Activated CD4-positive, alpha-beta T cell treated with anti-CD3 and anti-CD28 coated beads for 24 hours (primary cell): ENCODE measurements around the gene TNFRSF12A.

Source experiments
- DNase-seq, 2 donors: peaks; one replicate each; pipeline ENCODE4 v3.0.0-alpha.2; 2020; ENCODE audit warnings: low read depth in 2 of 2

Gene TNFRSF12A

GRCh38 chr16:2985893-2986355, 34.2 kb upstream of the TNFRSF12A start:
- no peak for DNase-seq

DNA sequence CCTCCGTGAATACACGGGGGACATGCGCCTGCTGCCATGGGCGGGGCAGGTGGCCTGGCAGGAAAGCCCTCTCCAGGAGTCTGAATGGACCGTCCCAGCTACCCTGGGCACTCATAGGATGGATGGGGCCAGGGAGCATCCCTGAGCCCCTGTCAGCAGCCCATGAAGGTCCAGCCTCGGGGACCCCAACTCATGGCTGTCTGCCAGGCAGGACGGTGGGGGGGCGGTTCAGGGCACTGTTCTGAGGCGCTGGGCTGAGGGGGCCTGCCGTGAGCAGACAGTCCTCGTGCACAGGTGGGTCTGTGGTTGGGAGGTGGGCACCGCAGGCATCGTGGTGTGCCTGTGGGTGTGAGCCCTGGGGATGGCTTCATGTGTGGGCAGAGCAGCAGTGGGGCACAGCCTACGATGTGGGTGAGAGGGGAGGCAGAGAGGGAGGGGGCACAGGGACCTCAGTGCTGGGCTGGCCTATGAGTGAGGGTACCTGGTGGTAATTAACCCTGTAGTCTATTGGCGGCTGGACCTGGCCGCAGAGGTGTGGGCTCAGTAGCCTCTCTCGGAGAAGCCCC, 33.5 kb upstream of the TNFRSF12A start:
- DNase-seq, result no peak

DNA sequence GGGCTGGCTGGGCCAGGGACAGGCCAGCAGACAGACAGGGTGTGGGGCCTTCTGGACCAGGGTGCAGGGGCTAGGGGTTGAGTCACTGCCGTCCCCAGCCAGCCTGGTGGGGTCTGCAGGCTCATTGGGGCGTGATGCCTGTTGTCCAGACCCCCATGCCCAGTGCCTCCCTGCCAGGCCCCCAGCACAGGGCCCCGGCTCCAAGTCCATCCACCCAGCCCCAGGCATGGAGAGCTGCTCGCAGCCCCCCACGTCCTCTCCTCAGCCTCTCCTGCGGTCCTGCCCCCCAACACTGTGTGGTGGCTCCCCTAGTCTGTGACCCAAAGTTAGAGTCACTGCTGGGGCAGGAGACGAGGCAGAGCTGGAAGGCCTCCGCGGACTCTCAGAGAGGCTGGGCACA, 32.9 kb upstream of the TNFRSF12A start:
- DNase-seq, result no peak

- DNase-seq, result no peak
Observed at GRCh38 chr16:2987833-2988232, 32.3 kb upstream of the TNFRSF12A start.

- DNase-seq, result no peak
Observed at GRCh38 chr16:2988590-2989099, 31.5 kb upstream of the TNFRSF12A start.

- DNase-seq, result no peak
Observed at GRCh38 chr16:2990891-2991290, 29.3 kb upstream of the TNFRSF12A start.

GRCh38 chr16:2991566-2992261, 28.5 kb upstream of the TNFRSF12A start:
- no peak for DNase-seq

GRCh38 chr16:2992383-2993081, 27.6 kb upstream of the TNFRSF12A start:
- DNase-seq, result no peak

DNA sequence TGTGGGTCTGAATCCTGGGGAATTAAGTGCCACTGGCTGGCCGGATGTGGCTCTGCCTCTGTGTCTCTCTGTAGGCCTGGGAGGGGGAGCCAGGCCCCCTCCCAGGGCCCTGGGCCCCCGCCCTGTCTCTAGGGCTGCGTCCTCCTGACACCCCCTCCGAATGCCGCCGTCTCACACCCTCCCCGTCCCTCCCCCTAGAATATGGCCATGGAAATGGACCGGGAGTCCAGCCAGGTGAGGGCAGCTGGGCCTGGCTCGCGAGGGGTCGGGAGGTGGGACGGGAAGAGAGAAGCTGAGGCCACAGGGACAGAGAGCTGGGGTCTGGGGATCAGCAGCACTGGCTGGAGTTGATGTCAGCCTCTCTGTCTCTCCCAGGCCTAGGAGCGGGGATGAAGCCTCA, 23.9 kb upstream of the TNFRSF12A start:
- no peak for DNase-seq

GRCh38 chr16:2999929-3000328, 20.2 kb upstream of the TNFRSF12A start:
- no peak for DNase-seq

DNA sequence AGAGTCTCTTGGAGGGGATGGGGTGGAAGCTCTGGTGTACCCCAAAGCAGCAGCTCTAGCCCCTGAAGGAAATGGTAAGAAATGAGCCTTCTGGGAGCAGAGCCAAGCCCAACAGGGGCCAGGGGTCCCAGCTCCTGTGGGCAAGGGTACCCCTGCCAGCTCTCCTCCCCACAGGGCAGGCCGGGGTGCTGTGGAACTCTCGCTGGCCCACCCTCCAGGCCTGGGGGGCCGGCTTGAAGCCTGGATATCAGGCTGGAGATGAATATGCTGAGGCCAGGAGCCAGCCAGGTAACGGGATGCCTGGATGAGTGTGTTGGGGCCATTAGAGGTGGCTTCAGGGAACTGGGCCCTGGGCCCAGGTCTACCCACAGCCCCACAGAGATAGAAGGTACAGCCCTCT, 19.6 kb upstream of the TNFRSF12A start:
- no peak for DNase-seq

- DNase-seq, result no peak
Observed at GRCh38 chr16:3001316-3001715, 18.9 kb upstream of the TNFRSF12A start.

DNA sequence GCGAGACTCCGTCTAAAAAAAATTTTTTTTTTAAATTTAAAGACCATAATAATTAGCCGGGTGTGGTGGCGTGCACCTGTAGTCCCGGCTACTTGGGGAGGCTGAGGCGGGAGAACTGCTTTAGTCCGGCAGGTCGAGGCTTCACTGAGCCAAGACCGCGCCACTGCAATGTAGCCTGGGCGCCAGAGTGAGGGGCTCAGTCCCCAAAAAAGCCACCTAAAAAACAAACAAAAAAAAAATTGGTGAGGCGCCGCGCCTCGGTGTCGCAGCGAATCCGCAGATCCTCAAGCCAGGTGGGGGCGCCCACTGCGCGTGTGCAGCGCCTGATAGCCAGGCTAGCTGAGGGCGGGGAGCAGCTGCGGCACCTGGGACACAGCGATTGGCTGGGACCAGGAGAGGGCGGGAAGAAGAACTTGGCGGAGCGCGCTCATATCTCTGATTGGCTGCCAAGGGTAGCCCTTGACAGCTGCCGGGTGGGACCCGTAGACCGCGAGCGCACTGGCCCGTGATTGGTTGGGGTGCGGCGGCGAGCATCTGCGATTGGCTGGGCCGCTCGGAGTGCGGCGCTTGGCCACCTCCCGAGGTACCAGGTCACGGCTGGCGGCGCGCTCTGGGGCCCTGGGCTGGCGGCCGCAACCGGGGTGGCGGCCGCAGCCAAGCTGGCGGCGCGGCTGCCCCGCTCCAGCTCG, 16.4 kb upstream of the TNFRSF12A start:
- peak; percentile 91 to 94 for DNase-seq

- no peak for DNase-seq
Observed at GRCh38 chr16:3004319-3004718, 15.8 kb upstream of the TNFRSF12A start.

DNA sequence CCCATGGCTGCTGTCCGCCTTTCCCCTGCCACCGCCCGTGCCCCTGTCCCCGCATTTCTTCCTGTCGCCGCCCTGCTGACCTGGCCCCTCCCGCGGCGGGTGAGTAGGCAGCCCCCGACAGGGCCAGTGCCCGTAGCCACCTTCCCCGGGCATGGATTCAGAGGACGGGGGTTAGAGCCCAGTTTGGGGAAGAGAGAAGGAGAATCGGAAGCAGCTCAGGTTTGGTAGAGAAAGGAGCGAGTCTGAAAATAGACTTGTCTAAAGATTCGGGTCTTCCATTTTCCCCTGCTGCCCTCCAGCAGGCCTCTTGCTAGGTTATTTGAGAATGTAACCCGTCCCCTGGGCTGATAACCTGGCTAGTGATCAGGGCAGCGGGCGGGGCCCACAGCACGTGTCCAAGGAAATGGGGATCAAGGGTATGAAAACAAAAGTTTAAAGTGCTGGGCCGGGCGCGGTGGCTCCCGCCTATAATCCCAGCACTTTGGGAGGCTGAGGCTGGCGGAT, 15.3 kb upstream of the TNFRSF12A start:
- no peak for DNase-seq

DNA sequence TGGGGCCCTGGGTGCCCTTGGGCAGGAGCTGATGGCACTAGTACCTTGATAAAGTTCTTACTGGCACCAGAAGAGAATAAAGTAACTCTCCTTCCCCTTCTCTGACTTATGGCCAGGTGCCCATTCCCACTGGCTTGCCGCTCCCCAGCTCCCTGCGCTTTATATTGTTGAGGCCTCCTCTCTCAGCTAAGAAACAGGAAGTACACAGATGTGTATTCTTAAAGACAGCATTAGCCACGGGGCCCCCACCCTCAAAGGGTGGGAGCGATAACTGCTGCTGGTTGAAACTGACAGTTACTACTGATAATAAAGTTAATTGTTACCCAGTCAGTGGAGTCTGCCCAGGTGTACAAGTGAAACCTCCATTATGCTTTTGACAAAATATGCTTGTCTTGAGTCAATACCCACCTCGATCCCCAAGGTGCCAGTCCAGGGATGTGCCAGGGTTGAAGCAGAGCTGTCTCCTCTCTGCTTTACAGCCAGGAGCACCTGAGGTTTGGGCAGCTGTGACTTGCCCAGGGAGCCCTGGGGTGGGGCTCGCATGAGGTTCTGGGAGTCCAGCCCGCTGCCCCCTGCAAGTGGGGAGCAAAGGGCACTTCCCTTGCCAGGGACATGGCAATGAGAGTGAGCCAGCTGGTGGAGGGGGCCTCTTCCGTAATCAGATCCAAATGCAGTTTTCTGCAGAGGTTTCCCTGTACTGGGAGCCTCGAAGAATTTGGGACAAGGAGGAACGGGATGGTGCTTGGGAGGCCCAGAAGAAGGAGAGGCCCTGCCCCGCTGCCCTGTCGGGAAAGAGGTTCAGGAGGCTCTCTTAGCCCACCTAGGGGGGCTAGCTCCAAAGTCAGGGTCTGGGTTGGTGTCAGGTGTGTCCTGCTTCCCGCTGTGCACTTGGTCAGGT, 12.9 kb upstream of the TNFRSF12A start:
- no peak for DNase-seq

DNA sequence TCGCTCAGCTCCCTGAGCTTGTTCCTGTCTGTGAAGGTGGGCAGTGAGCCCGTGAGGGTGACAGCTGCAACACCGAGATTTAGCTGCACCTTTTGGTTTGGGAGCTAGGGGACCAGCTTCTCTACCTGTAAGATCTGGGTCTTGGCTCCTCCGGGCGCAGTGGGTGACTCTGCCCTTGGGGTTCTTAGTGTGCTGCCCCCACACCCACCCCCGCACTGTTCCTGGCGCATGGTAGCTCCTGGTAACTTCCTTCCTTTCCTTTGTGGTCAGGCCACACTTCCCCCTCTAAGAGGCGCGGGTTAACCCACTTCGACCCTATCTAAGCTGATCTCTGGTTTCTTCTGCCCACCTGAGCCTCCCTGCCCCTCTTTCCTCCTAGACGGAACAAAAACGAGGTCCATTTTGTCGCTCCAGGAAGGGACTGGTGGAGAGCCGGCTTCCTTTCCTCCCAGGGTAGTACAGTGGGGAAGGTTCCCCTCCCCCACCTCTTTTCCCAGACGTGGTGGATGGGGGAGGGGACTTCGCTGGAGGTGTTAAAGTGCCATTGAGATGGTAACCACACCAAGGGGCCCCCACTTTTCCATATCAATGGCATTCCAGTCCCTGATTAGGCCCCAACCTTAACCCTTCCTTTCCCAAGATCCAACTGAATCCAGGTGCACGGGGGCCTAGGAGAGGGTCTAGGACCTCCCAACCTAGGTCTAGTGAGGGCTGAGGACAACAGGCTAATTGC, 12.0 kb upstream of the TNFRSF12A start:
- no peak for DNase-seq

DNA sequence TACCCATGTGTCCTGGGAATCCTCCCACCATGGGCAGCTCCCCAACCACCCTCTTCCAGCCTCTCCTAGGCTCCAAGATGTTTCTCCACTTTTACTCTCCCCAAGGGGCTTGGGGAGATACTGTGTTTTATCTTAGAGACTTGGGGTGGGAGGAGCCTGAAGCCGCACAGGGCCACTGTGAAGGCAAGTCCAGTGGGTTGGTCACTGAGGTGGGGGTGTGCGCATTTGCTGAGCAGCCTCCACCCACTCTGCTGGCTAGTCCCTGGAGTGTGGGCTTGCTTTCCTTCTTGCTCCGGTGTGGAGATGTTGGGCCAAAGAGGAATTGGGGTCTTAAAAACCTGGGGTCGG, 11.5 kb upstream of the TNFRSF12A start:
- DNase-seq, result no peak

- DNase-seq, result no peak
Observed at GRCh38 chr16:3009568-3010390, 10.4 kb upstream of the TNFRSF12A start.

GRCh38 chr16:3010510-3010909, 9.7 kb upstream of the TNFRSF12A start:
- DNase-seq, result no peak
